SKM-1 (cell line): ENCODE data around the gene NKX6-1.

Source experiments
- DNase-seq: peaks from one replicate; lab custom pipeline; 2025; ENCODE audit not compliant: unreplicated experiment; lab: John Stamatoyannopoulos, UW

Gene NKX6-1

DNA sequence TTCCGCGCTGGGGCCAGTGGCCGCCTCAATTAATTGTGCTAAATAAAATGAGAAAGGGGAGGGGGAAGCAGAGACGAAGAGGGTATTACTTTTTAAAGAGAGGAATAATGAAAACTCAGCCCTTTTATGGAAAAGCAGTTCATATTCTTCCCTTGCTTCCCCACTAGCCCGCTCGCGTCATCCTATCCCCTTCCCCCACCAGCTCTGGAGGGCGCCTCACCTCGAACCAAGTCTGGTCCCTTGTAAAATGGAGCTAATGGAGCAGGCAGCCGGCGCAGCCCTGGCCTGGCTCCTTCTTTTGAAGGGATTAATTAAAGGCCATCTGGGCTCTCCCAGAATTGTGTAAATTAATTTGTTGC, 511 bp upstream of the NKX6-1 start:
- no peak for DNase-seq

DNA sequence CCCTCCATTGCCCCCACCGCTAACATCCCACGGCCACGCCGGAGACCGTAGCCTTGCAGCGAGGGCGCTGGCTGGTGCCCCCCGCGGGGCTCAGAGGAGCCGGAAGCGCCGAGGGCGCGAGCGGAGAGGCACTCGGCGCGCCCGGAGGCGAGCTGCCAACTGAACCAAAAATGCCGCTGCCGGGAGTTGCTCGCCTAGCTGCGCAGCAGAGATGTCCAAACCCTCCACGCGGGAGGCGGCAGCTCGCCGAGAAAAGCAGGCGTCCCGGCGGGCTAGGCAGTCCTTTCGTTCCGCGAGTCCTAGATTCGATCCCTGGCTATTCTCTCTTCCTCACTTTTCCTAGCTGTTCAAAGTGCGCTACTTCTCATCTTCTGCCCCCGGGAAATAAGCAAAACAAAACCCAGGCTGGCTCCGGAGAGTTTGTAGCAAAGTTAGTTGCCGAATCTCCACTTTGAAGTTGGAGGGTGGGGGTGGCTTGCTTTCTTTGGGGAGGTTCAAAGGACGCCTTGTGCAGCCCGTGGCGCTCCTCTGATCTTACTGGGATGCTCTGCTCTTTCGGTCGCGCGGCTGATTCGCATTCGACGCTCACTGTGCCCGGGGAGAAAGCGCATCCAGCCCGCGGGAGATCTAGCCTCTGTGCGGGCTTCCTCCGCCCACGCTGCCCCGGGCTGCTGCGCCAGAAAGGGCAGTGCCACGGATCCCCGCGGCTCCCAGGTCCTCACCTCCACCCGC, 723 bp downstream of the NKX6-1 start:
- DNase-seq, result peak; percentile 41

- no peak for DNase-seq
Observed at GRCh38 chr4:84497504-84498202, 1.4 kb downstream of the NKX6-1 start.

DNA sequence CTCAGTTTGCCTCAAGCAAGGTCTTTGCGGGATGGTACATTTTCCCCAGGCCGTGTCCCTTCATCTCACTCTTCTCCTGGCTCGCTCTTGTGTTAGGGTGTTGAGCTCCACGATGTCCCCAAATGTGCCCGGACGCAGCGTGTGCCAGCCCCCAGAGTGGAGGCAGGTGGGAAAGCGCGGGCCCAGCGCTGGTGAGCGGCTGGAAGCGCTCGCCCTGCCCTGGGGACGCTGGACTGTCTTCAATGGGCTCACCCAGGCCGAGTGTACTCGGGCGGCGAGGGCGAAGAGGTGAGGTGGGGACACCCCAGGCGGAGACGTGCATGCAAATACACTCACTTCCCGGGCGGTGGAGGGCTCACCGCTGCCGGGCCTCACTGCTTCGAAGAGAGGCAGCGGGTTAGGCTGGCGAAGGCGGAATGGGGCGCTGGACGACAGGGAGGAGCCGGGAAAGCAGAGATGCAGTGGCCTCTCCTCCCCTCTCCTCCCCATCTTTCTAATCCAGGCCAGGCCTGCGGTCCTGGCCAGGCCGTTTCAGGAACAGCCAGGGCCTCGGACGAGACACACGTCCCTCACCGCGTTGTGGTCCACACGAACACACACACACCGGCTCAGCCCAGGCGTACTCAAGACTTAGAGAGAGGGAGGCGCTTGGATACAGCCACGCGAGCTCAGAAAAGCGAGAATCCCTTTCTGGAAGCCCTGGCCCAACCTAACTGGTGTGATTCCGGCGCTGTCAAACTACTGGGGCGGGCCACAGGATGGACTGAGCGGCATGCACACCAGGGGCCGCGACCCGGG, 2.2 kb downstream of the NKX6-1 start:
- no peak for DNase-seq

GRCh38 chr4:84496331-84496705, 2.8 kb downstream of the NKX6-1 start:
- peak; percentile 8 for DNase-seq

GRCh38 chr4:84495794-84496261, 3.3 kb downstream of the NKX6-1 start:
- no peak for DNase-seq

GRCh38 chr4:84495118-84495793, 3.8 kb downstream of the NKX6-1 start:
- DNase-seq, result no peak

- no peak for DNase-seq
Observed at GRCh38 chr4:84494531-84494930, 4.6 kb downstream of the NKX6-1 start.

- no peak for DNase-seq
Observed at GRCh38 chr4:84494076-84494475, 5.0 kb downstream of the NKX6-1 start.

DNA sequence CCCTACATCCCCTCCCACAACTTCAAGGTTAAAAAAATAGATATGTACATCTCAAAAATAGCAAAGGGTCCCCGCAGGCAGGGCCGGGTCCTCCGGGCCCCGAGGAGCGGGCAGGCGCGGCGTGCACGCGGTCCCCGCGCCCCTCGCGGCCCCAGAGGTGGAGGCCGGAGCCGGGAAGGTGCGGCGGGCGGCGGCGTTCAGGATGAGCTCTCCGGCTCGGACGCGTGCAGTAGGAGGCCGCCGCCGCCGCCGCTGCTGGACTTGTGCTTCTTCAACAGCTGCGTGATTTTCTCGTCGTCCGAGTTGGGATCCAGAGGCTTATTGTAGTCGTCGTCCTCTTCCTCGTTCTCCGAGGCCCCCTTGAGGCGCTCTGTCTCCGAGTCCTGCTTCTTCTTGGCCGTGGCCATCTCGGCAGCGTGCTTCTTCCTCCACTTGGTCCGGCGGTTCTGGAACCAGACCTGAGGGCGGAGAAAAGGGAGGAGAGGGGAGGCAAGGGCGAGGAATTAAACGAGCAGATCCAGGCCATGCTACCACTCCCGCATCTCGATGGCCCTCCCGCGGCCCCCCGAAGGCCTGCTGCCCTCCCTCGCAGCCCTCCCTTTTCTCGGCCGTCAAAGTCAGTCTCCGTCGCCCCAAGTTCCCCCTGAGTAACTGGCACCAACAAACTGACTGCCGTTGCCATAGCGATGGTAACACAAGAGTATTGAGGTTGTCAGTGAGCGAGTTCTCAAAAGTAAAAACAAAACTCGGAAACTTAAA, 5.8 kb downstream of the NKX6-1 start:
- DNase-seq, result no peak

- DNase-seq, result no peak
Observed at GRCh38 chr4:84492737-84493091, 6.4 kb downstream of the NKX6-1 start.

DNA sequence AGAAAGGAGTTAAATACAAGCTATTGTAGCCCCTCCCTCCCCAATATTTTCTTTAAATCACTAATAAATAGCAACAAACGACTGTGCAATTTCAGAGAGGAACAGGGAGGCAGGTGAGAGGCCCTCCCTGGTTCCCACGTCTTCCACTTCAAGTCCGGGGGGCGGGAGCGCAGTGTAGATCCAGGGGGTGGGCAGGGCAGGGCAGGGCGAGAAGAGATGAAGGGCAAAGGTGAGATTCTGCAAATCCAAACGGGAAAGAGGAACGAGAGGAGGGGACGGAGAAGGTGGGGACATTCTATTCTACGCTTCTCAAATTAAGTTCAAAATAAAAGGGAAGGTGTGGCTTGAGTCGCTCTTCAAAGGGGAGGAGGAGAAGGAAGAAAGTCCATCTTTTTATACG, 6.8 kb downstream of the NKX6-1 start:
- no peak for DNase-seq

GRCh38 chr4:84491481-84491880, 7.6 kb downstream of the NKX6-1 start:
- DNase-seq, result no peak

- DNase-seq, result no peak
Observed at GRCh38 chr4:84490663-84491062, 8.4 kb downstream of the NKX6-1 start.

GRCh38 chr4:84484236-84484635, 14.9 kb downstream of the NKX6-1 start:
- DNase-seq, result no peak

DNA sequence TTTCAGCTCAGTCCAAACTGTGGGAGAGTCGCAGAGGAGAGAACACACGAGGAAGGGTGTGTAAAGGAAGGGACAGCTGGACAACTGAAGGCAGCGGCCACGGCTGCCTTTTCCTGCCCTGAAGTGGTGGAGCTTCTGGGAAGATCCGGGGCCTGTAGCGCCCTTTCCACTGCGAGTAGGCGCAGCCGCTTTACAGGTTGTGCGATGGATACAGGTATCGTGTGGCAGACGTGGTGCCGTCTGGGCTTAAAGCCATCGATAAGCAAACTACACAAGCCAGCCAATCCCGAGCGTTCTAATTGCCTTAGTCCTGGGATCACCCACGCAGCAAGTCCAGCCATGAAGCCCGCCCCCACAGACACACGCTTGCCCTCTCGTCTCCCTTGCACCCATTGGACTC, 15.4 kb downstream of the NKX6-1 start:
- no peak for DNase-seq

DNA sequence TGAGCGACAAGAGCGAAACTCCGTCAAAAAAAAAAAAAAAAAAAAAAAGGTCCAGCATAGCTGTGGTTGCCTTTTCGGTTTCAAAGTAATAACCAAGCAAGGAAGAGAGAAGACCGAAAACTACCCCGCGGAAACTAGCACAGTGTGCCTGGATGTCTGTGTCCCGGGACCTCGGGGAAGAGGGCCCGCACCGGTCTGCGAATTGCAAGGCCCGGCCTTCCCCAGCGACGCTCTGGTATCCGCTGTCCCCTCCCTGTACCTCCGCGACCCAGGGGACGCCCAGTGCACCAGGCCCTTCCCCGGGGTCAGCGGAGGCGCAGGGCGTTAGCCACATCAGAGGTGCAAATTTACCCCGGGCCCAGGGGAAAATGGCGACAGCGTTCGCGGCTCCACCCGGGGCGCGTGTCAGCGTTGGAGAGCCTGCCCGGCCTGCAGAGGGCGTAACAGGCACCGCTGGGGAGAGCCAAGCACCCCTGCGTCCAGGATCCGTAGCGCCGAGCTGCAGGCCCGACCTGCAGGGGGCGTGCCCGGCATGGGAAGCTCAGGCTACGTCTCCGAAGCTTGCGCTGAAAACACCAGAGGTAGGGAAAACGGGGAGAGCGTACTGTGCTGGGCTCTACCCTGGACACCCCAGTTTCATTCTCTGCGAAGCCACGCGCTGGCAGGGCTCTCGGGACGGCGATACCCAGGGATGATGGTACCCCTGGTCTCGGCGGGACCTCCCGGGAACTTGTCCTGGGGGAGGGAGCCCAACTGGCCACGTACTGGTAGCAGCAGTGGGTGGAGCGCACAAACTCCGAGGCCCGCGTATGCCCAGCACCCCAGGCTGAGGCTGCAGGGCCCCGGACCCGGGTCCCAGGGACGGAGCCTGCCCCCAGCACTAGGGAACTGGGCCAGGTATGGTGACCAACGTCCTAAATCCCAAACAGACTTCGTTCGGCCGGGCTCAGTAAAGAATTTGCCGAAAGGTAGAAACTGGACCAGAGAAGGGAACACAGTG, 16.2 kb downstream of the NKX6-1 start:
- DNase-seq, result no peak

GRCh38 chr4:84481860-84482245, 17.2 kb downstream of the NKX6-1 start:
- DNase-seq, result no peak

GRCh38 chr4:84481077-84481859, 17.8 kb downstream of the NKX6-1 start:
- DNase-seq, result no peak
